HG02943 (cell line): ENCODE measurements around the gene AVL9.
A peak's percentile ranks its signal among the peaks of the same experiment; 100 is the strongest.
"Not testable (repeated sequence)": the region's sequence is repeated elsewhere in the genome, so short reads cannot be mapped to it uniquely, and the experiment has no call there.

Source experiments
- ATAC-seq: cut with Tn5 transposase; IDR thresholded peaks from one replicate; pipeline ENCODE4 v1.9.1; 2021; ENCODE audit warnings: mild to moderate bottlenecking, low read depth, moderate library complexity; ENCODE audit not compliant: unreplicated experiment

The AVL9 gene

DNA sequence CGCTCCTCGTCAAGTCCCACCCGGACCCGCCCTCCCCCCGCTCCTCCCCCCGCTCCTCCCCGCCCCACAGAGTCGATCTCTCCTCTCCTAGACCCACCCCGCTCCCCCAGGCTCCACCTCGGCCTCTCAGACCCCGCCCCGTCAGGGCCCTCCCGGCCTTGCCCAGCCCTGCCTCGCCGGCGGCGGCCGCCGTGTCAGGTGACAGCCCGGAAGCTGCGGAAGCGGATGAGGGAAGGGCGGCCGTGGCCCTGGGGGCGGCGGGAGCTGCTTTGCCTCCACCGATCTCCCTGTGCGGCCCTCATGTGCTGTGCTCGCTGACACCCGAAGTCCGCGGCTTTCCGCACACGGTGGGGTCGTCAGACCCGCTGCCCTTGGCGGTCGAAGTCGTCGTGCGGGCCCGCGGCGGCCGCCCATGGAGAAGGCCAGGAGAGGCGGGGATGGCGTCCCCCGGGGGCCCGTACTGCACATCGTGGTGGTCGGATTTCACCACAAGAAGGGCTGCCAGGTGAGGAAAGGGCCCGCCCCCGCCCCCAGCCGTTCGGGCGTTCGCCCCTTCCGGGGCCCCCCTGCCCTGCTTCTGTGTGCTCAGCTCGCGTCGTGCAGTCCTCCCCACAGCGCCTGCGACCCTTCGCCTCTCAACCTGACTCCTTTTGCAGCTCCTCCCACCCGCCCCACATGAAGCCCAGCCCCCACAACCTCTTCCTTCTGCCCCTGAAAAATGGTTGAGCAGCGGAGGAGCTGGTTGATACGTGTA lies at the start of gene AVL9:
Gene AVL9 (plus strand): TSS at position 192 of the 754 bp plus-strand sequence. CDS start 221 bp downstream, at position 413.
- ATAC-seq = peak; percentile 89

DNA sequence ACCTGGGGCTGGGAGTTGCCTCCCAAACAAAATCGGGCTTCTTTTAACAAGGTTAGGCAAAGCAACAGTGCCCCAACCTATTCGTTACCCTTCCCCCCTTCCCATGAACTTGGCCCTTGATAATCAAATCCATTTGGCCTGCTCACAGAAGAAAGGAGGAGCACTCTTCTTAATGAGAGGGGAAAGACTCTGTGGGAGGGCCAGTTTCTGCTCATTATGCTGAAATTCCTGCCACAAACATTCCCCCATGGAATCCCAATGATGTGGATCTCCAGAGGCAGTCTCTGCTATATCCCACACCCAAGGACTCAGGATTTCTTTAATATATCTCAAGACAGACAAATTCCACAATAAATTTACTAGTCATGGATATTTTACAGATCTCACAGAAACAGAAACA lies 48.1 kb upstream of the AVL9 start:
- no peak for ATAC-seq

DNA sequence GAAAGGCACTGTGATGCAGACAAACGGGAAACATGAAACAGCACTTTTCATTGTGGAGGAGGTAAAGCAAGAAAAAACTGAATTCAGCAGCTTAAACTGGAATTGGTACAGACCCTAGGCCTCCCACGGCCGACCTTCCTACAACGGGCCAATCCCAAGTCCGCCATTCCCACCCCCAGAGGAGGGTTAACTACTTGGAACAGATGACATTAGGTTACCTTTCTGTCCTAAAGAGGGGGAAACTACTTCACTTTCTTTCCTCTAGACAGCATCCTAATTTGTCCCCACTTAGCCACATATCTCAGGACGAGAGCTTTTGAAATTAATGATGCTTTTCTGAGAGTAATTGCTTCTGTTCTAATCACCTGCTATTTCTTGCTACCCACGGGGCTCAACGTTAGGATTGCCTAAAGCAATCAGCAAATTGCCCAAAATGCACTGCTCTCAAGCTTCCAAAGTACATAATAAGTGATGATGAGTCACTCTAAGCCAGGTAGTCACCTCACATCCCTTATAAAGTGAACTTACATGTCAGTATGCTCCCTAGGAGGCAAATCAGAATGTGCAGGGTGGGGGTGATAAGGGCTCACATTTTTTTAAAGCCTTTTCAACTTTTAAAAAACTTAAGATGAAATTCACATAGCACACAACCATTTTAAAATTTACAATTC lies 41.8 kb upstream of the AVL9 start:
- ATAC-seq = no peak

DNA sequence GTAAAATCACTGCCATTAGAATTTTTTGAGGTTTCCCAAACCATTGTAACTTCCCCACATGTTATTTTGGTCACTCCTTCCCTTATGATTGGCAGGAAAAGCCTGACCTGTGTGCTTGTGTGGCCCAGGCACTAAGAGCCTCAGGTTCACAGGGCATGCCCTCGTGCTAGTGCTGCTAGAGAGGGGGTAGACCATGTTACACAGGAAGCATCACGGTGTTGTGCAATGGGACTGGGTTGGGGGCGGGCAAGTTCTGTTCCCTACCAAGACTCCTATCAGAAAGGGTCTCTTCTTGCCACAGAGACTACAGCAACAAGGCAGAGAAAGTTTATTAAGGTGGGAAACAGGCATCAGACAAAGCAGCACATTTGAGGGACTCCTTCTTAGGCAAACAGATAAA lies 37.3 kb upstream of the AVL9 start:
- ATAC-seq = no peak

DNA sequence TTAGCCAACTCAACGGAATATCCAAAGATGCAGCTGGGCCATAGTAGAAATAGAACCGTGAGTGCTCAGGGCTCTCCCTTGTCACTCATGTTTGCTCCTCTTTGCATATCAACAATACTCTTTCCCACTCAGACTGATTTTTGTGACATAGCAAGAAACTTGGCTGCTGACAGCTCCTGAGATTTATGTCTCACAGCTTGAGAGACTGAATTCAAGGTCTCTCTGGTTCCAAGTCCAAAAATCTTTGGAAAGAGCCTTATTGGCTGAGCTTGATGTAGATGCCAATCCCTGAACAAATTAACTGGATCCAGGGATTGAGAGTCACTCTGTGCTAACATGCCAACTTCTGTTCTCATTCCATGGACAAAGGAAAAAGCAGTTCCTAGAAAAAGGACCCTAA lies 35.5 kb upstream of the AVL9 start:
- ATAC-seq = no peak

- ATAC-seq = no peak
Observed at GRCh38 chr7:32461484-32461883, 33.8 kb upstream of the AVL9 start.

DNA sequence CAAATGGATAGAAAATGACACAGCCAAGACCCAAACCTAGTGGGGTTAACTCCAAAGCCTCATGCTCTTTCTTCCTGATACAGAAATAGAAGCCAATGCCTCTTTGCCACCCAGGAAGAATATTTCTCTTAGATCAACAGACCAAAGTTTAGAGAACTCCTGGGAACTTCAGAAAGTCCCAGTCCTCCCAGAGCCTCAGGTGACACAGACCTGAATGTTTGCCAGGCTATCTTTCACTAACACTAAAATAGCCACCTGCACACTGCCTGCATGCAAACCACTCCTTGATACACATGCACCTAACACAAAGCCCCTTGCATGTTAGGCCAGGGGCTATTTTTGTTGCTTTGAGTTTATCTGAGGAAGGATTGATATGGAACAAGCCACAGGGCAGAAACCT lies 32.8 kb upstream of the AVL9 start:
- ATAC-seq = no peak

DNA sequence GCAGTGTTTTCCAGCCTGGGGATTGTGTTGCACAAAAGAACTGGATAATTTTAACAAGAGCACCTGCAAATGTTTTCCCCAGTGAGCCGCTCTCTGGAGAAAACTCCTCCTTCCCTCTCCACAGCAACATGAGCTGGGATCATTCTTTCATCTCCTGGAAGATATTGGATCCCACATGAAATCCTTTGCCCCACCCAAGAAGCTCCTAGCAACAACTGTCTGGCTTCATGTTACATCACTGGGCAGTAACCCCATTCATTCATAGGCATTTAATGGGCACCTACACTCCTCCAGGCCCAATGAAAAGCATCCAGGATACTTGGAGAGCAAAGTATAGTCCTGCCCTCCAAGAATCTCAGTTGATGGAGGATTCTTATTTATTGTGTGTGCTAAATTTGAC lies 32.3 kb upstream of the AVL9 start:
- ATAC-seq = no peak

GRCh38 chr7:32464641-32465416 lies 30.5 kb upstream of the AVL9 start:
- ATAC-seq = not testable (repeated sequence)

- not testable (repeated sequence) for ATAC-seq
Observed at GRCh38 chr7:32470004-32470403, 25.3 kb upstream of the AVL9 start.

DNA sequence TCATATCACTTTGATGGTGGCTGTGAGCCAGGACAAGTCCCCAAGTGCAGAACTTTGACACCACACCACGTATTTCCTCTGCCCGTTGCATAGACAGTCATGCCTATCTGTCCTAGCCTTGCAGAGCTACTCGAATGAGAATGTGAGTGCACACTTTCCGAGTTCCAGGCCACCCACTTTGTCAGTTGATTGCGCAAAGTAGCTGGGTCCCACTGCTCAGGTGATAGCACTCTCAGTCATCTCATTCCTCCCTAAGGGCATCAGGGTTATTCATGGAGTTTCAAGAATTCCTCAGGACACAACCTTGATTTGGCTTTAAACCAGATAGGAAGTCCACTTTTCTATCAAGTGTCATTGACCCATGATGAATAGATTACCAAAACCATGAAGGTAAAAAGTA lies 24.4 kb upstream of the AVL9 start:
- ATAC-seq = no peak

GRCh38 chr7:32472015-32472414 lies 23.3 kb upstream of the AVL9 start:
- no peak for ATAC-seq

GRCh38 chr7:32474008-32474407 lies 21.3 kb upstream of the AVL9 start:
- ATAC-seq = no peak

- no peak for ATAC-seq
Observed at GRCh38 chr7:32476816-32477648, 18.3 kb upstream of the AVL9 start.

GRCh38 chr7:32477649-32477980 lies 17.7 kb upstream of the AVL9 start:
- ATAC-seq = no peak

- no peak for ATAC-seq
Observed at GRCh38 chr7:32479574-32480200, 15.6 kb upstream of the AVL9 start.

- ATAC-seq = no peak
Observed at GRCh38 chr7:32481176-32481575, 14.1 kb upstream of the AVL9 start.

DNA sequence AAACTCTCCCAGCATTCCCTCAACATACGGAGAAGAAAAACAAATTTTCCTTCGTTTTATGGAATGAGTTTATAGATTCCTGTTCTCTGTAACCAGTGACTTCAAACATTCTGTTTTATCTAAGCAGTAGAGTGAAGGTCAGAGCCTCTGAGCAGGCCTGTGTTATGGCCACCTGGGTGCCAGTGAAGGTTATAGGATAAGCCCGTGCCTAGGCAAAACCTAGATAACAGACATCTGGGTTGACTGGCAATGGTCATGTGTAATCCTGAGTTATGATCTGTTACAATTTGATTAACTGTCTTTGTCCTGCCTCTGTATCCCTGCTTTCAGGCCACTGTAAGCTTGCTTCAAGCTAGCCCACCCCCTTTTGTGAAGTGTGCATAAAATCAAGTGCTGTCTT lies 13.4 kb upstream of the AVL9 start:
- ATAC-seq = no peak

GRCh38 chr7:32489788-32490126 lies 5.5 kb upstream of the AVL9 start:
- peak; percentile 12 for ATAC-seq

DNA sequence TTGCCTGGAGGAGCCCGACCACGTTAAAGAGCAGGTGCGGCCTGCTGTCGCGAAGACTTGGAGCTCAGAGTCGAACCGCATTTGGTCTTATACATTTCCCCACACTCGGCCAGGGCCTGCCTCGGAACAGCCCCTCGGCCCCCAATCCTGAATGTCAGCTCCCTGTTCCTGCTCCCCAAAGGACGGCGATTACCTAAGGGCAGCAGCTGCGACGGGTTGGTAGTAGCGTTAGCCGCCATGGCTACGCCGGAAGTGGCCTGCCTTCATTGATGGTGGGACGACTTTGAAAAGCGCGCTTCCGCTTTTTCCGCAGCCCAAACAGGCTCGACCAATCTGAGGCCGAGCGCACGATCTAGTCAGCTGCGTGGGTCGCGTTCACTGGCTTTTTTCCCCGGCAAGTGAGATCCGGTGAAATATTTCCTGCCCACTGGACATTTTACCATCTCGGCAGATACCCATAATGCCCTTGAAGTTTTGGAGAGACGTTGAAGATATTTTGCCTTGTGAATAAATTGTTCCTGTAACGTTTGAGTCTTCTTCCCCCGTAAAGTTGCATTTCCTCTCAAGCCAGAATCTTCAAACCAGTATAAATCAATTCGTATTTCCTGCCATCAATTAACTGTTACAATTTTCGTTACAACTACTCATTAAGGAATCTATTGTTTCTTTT lies 5.0 kb upstream of the AVL9 start, which contains the start of gene LSM5:
Gene LSM5 (minus strand): TSS at position 254 of the 670 bp plus-strand sequence. CDS start 15 bp downstream, at position 239.
- peak; percentile 88 for ATAC-seq
